NCI-H526 (cell line): Measurements from ENCODE around the gene TTN.

Experiments used
- DNase-seq, 2 experiments: peaks; one replicate each; lab custom pipeline; 2025; lab: John Stamatoyannopoulos, UW

TTN gene

GRCh38 chr2:178485356-178485755 lies 321.9 kb downstream of the TTN start:
- DNase-seq: no peak

GRCh38 chr2:178484245-178485041 lies 322.8 kb downstream of the TTN start:
- DNase-seq: no peak

GRCh38 chr2:178482437-178482836 lies 324.8 kb downstream of the TTN start:
- peak in 1 of 2 experiments; percentile 45 for DNase-seq

DNA sequence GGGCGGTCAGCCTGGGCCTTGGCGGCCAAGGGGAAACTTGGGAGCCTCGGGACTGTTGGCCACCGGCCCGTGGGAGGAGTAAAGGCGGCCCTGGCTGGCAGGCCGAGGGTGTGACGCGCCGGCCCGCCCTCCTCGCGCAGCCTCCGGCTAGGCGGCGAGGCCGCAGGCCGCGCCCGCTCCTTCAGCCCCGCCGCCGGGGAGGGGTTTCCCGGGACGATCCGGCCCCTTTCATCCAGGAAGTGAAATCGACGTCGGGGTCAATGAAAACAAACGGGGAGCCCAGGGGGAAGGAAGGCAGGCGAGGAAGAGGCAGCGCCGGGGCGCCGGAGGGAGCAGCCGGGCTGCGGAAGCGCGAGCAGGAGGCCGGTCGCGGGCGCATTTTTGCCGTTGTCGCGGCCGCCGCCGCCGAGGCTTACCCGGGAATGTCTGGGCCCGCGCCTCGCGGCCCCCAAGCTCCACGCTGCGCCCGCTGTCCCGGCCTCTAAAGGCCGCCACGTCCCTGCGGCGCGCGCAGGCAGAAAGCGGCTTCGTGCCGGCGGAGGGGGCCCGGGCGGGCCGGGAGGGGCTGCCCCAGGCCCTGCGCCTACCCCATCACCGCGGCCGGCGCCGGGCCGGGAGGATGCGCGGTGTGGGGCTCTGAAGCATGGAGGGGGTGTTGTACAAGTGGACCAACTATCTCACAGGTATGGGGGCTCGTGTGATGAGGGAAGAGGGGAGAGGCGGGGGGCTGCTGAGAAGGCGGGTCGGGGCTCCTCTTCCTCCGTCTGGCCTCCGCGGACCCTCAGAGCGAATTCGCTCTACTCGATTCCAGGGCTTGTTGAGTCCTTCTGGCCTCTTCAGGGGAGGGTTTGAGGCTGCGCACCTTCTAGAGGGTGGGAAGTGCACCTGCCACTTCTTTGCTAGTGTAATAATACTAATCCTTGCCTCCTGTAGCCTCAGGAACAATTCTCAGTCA lies 326.7 kb downstream of the TTN start, which contains the start of gene PLEKHA3:
Gene PLEKHA3, plus strand, starts transcription at position 231 of the 955 bp plus-strand sequence. Its CDS starts 413 bp downstream, at position 644.
- DNase-seq: peak; percentile 83 to 95

DNA sequence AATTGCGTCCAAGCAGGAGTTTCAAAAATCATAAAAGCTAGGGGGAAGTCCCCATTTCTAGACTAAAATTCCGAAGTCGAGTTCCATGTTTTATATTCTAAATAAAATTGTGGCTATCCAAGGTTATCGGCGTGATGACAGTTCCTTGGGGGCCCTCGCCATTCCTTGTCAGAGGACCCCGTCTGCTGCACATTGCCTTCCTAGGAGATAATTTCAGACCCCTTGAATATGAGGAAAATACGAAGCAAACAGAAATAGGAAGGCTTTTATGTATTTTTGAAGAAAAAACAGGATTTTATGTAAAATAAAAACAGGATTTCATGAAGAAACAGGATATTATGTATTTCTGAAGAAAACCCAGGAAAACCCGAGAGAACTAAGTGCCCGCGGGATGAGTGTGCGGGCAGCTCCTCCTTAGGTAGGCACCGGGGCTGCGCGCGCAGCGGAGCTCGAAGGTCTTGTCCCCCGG lies 327.4 kb downstream of the TTN start:
- DNase-seq: peak in 1 of 2 experiments; percentile 24

DNA sequence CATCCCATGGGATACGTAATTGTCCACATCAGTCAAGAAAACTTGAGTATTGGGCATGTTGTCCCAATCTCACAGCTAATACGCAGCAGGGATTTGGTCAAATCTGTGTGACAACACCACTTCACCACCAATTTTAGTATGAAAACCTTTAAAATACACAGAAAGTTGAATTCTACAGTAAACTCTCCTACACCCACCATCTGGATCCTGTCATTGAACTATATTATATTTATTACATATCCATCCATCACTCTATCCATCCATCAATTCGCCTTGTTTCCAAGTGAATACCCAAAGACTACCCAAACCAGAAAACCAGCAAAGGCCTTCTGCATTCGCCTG lies 328.0 kb downstream of the TTN start:
- DNase-seq: no peak

DNA sequence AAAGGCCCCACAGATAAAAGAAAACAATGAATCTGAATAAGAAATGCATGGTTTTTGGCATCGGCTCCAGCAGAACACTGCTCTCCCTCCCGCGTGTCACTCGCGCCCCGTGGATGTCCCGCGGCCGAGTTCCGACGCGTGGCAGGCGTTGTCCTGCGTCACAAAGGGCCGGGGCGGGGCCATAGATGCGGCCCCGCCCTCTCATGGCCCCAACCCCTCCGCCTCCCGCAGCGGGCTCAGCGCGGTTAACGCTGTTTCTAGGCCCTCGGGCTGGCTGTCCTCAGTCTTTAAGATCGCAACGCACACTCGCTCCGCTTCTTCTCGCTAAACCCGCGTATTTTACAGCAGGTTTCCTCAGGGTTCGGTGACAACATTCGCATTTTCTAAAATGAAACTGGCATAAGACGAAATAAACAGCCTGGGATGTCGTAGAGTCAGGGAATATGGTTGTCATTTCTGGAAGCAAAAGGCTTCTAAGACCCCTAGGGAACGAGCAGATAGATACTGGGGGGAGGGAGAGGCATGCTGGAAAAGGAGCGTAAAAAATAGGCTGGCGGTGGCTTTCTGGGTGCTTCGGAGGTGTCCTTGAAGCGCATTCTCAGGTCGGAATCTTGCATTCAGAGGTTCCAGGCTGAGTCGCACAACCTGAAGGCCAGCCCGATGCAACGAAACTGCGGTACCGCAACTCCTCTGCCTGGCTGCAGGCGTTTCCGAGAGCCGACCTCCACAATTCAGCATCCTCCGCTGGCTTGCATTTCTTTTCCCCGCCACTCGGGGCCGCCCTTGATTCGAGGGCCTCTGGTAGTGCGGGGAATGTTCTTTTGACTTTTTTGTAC lies 328.6 kb downstream of the TTN start, which contains the start of gene FKBP7:
Gene FKBP7, minus strand, starts transcription at position 162 of the 836 bp plus-strand sequence. Its CDS starts 101 bp downstream, at position 61.
- peak; percentile 75 to 92 for DNase-seq

- peak; percentile 47 to 56 for DNase-seq
These were observed 329.1 kb downstream of the TTN start for GRCh38 chr2:178478130-178478438.

DNA sequence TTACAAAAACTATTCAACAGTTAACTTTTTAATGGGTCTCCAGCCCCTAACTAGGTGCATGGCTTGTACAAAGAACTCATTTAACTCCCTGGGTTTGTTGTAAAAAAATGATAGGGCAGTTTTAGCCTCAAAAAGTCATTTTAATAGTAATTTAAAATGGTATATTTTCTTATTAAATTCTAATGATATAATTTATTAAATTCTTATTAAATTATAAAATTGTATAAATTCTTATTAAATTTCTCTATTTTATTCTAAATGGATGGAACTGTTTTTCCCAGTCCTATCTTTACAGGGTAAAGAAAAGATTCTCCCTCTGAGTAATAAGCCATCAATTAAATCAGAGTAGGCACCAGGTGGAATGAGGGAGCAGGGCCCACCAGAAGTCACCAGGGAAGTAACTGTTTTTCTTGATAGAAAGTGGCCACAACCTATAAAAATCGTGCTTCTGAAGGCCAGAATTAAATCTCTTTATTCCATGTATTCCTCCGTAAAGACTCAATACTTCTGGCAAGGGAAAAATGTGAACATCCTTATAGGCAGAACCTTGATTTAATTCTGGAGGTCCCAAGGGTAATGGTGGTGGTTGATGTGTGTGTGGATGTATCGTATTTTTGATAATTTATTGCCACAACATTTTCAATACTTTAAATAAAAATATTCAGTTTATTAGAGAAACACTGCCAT lies 329.6 kb downstream of the TTN start:
- peak in 1 of 2 experiments; percentile 15 for DNase-seq

DNA sequence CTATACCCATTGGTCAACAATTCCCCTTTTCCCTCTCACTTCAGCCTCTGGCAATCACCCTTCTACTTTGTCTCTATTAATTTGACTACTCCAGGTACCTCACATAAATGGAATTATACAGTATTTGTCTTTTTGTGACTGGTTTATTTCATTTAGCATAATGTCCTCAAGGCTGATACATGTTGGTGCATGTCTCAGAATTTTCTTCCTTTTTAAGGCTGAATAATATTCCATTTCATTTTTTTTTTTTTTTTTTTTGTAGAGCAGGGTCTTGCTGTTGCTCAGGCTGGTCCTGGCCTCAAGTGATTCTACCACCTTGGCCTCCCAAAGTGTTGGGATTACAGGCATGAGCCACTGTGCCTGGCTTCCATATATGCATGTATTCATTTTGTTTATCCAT lies 330.7 kb downstream of the TTN start:
- no peak for DNase-seq
